ENCODE measurements around the gene C2orf78.
"Not testable (repeated sequence)": the region's sequence is repeated elsewhere in the genome, so short reads cannot be mapped to it uniquely, and the experiment has no call there.

The C2orf78 gene

DNA sequence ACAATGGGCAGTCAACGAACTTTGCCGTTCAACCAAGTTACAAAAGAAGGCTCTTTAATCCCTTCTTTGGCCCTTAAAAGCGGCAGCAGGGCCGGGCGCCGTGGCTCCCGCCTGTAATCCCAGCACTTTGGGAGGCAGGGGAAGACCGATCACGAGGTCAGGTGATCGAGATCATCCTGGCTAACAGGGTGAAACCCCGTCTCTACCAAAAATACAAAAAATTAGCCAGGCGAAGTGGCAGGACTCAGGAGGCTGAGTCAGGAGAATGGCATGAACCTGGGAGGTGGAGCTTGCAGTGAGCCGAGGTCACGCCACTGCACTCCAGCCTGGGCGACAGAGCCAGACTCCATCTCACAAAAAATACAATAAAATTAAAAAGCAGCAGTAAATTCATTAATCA, 581 bp upstream of the C2orf78 start:
- not testable (repeated sequence) for DNase-seq

GRCh38 chr2:73811878-73812277, 27.9 kb downstream of the C2orf78 start:
- DNase-seq: no peak

GRCh38 chr2:73812635-73813034, 28.7 kb downstream of the C2orf78 start:
- DNase-seq: no peak

DNA sequence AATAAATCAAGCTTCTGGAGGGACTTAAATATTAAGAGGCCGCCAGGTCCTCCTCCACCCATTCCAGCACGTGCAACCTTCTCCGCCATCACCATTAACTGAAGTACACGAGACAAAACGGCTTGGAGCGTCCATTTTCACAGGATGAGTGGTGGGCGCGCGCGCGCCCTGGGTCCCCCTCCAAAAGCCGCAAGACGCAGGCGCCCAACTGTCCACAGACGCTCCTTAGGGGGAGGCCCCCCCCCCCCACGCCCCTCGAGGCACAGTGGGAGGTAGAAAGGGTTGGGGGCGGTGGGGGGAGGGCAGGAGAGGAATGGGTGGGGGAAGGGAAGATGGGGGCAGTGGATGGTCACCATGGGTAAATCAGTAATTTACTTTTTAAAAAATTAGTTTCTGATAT, 34.3 kb downstream of the C2orf78 start:
- DNase-seq: no peak

DNA sequence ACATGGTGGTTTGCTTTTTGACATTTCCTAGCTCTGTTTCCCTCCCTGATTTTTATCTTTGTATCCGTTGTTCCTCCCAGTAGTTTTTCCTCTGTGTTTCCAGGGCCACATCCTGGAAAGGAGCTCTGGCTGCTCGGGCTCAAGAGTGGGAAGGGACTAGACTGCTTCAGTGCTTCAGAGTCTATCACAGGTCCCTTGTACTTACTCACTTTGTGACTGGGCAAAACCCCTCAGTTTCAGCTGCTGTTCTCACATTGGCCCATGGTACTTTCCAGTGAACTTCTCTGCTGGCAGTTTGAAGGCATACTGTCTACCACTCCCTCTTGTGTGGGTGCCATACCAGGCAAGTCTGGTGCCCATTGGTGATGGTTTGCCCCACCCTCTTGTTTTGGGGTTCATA, 37.2 kb downstream of the C2orf78 start:
- no peak for DNase-seq

DNA sequence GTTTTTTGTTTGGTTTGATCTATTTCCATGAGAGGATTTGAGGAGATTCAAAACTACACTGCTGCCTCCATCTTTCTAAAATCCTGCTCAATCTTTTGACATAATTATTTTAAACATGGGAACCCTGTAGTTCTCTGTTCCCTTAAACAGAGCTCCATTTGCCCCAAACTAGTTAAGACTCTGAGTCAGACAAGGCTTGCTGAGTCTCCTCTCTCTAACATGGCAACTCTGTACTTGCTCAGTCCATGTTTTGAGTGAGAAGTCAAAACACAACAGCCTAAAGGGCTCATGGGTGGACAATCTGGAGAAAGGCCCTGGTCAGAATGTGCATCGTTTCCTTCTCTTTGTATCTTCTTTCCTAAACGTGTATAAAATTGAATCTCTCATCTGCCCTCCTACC, 37.7 kb downstream of the C2orf78 start:
- DNase-seq: no peak

GRCh38 chr2:73822276-73822675, 38.3 kb downstream of the C2orf78 start:
- no peak for DNase-seq

- DNase-seq: no peak
Measured at GRCh38 chr2:73822991-73823390, 39.0 kb downstream of the C2orf78 start.

DNA sequence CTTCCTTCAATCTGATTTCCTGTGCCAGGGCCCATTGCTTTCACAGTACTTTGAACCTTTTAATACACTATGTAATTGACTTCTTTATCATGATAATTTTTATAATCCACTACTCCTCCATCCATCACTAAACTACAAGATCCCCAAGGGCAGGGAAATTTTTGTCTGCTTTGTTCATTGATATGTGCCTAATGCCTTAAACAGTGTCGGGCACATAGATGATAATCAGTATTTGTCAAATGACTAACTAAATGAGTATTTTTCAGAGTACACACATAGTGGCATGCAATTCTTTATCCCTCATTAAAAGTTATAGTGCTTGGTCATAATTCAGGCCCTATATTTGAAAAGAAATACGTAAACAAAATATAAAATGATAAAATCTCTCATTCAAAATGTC, 39.4 kb downstream of the C2orf78 start:
- no peak for DNase-seq

- DNase-seq: peak; percentile 24 to 62
Measured at GRCh38 chr2:73823916-73824523, 40.0 kb downstream of the C2orf78 start.

DNA sequence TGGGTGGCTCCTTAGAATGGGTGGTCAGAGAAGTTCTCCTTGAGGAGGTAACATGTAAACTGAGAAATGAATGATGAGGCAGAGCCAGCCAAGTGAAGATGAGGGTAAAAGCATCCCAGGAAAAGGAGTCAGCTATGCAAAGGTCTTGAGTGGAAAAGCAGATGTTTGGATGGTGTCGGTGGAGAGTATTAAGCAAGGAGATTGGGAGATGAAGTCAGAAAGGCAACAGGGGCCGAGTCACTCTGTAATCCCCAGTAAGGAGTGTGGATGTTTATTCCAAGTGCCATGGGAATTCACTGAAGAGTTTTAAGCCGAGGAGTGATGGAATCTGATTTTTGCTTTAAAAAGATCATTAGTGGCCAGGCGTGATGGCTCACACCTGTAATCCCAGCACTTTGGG, 41.4 kb downstream of the C2orf78 start:
- no peak for DNase-seq

GRCh38 chr2:73827018-73827417, 43.0 kb downstream of the C2orf78 start:
- no peak for DNase-seq

DNA sequence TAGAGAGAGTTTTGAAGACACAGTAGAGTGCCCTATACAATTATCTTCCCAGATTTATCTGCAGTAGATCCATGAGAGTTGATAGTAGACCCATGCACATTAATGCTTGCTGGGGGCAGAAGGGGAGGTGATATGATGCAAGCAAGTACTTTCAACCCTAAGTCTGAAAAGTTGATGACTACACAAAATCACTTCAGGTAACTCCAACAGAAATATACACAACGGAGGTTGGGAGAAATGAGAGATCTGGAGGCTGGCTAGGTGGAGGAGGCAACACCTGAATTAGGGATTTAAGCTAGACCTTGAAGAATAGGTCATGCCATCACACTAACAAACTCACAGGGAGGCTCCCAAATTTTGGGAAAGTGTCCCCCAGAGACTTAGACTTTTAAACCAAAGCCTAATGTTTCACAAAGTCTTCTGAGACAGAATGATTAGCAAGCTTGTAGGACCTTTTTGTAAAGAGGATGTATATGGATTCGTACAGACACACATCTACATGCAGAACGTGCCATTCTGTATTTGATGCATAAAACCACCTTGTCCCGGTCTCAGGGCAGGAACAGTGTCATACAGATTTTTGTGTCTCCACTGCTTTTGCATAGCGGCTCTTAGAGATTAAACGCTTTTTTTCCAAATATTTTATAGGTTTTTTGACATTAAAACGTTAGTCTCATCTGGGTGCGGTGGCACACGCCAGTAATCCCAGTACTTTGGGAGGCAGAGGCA, 43.8 kb downstream of the C2orf78 start:
- no peak for DNase-seq

DNA sequence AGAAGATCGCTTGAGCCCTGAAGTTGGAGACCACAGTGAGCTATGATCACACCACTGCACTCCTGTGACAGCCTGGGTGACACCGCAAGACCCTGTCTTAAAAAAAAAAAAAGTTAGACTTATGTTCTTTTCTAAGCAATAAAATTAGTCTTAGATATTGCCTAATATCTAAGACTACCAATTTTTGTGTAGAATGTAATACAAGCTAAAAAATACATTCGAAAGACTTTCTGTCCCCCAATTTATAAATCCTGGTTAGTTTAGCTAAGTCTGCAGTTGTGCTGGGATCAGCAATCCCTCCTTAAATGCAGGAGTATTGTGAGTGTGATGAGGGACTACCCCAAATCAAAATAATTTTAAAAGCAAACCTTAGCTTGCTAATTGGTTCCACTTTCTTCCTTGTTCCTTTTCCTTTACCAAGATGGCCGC, 44.4 kb downstream of the C2orf78 start:
- no peak for DNase-seq

DNA sequence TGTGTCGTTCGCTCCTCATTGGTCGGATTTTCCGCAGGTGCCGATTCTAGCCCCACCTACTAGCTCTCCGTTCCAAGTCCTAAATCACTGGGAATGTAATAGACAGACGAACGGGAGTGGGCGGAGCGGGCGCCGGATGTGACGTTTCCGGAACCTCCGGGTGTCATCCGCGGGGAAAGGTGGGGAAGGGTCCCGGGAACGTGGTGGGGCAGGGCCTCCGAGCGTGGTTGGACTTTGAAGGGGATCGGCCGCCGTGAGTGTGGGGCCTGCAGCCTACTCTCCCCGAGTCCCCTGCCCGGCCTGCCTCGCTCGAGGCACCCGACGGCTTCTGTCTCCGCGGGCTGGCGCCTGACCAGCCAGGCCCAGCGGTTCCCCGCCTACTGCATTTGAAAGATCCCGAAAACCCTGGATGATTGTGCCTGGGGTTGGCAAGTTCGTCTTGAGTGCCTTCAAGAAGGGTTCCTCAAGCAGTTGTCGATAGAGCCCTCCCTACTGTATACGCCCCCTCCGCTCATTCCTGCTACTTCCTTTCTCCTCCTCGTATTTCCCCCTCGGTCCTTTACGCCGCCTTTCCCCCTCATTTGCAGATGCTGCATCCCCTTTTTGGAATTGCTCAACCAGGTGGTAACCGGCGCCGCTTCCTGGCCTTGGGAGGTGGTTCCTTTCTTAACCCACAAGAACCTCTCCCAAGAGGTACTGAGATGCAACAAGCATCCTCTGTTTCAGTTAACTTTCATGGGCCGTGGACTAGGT, 45.0 kb downstream of the C2orf78 start, which contains the start of gene STAMBP:
TSS of gene STAMBP (plus strand) at position 144 of the 753 bp plus-strand sequence. CDS start 1,896 bp downstream, outside the sequence.
- DNase-seq: peak; percentile 94 to 95

GRCh38 chr2:73830871-73831401, 47.0 kb downstream of the C2orf78 start:
- DNase-seq: no peak

- no peak for DNase-seq
Measured at GRCh38 chr2:73832930-73833329, 48.9 kb downstream of the C2orf78 start.

- no peak for DNase-seq
Measured at GRCh38 chr2:73836141-73836943, 52.4 kb downstream of the C2orf78 start.

GRCh38 chr2:73837847-73838585, 54.0 kb downstream of the C2orf78 start:
- no peak for DNase-seq

- no peak for DNase-seq
Measured at GRCh38 chr2:73838889-73839534, 55.0 kb downstream of the C2orf78 start.

DNA sequence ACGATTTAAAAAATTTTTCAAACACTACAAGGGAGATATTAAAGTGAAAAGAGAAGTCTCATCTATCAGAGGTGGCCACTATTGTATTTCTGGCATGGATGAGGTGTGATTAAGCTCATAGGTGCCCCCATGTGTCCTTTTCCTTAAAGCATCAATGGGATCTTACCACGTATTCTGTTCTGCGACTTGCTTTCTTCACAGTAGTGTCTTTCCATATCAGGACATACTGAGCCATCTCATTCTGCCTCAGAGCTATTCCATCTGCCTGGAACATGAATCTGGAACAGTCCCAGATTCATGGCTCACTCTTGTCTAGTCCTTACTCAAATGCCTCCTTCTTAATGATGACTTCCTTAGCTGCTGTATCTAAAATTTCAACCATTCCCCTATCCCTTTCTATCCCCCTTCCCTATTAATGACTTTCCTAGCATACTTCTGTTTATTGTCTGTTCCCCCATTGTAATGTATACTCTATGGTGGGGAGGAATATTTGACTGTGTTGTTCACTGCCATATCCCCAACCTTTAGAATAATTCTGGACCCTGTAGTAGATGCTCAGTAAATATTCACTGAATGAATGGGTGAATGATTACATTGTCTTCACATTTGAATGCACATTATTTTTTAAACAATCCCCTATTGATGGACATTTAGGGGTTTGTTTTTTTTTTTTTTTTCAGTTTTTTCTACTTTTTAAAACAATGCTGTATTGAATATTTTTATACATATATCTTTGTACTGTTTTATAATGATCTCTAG, 55.8 kb downstream of the C2orf78 start:
- no peak for DNase-seq
